GM12891 (cell line): Measurements from ENCODE around the gene C4orf50.

Experiments used
- POLR2A ChIP-seq: IDR thresholded peaks from 2 replicates; pipeline ENCODE4 v1.6.1; 2011; ENCODE audit warnings: low read depth, low read length, control low read depth
- POLR2AphosphoS5 ChIP-seq: IDR thresholded peaks from 2 replicates; pipeline ENCODE4 v1.6.1; 2011; ENCODE audit warnings: low read depth, low read length, control low read depth
- POU2F2 ChIP-seq: IDR thresholded peaks from 2 replicates; pipeline ENCODE4 v1.6.1; 2011; ENCODE audit warnings: low read depth, mild to moderate bottlenecking, control low read depth, low read length, moderate library complexity
- SPI1 ChIP-seq: IDR thresholded peaks from 2 replicates; pipeline ENCODE4 v1.6.1; 2011; ENCODE audit warnings: low read depth, low read length, control low read depth
- TAF1 ChIP-seq: IDR thresholded peaks from 2 replicates; pipeline ENCODE4 v1.6.1; 2011; ENCODE audit warnings: low read depth, low read length, control low read depth

DNA sequence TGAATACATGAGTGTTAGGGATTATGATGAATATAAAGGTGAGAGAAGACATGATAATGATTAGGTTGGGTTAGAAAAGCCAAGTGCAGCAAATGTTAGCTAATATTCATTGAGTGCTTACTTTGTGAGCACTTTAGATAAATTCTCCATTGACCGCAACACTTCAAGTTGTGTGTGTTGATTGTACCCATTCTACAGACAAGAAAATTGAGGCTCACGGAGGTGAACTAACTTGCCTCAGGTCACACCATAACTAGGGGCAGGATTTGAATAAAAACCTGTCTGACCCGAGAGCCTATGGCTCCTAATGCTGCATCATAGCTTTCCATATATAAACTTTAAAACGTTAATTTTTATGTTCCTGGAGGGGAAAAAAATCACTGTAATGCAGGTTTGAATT, 15.2 kb upstream of the C4orf50 start:
- TF ChIP-seq POLR2A (no peak), POLR2AphosphoS5 (no peak), TAF1 (no peak), SPI1 (no peak), POU2F2 (no peak)
